ENCODE results near the gene KRT7.
"Not testable (repeated sequence)": the region's sequence is repeated elsewhere in the genome, so short reads cannot be mapped to it uniquely, and the experiment has no call there.

DNA sequence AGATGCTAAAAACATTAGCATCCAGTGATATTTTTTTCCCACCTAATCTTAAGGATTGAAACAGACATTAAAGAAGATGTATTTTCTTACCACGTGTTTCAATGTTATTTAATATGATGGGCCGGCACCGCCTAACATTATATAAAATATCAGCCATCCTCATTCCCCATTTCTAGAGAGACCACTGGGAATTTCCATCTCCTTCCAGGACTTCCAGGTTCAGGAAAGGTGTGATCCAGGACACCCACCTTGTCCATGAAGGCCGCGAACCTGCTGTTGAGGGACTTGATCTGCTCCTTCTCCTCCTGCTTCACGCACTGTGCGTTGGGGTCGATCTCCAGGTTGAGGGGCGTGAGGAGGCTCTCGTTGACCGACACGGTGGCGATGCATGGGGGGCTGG is 24.9 kb downstream of the KRT7 start:
- TF ChIP-seq POLR2AphosphoS5 (IDR thresholded peaks at IDR 0.05; ENCODE audit: low read depth, low read length); TAF1 (IDR thresholded peaks at IDR 0.05; ENCODE audit: borderline replicate concordance, low read depth, low read length): not testable (repeated sequence)

All from GM12892 (cell line).